Fibroblast of mammary gland (primary cell): ENCODE data around the gene PPY.

Source experiments
- DNase-seq: peaks from one replicate; pipeline ENCODE4 v3.0.0-alpha.2; 2010; ENCODE audit warnings: low read depth
- H3K4me3 ChIP-seq: 2 replicates; pipeline ENCODE4 v1.5.1; 2011; ENCODE audit warnings: low read depth, mild to moderate bottlenecking, low read length, moderate library complexity; ENCODE audit not compliant: control insufficient read depth
- CTCF ChIP-seq: conservative IDR thresholded peaks from 2 replicates; pipeline ENCODE4 v1.5.1; 2011; ENCODE audit warnings: low read depth, low read length, inconsistent platforms; ENCODE audit not compliant: control insufficient read depth, insufficient read depth

Gene PPY

GRCh38 chr17:43891851-43892646 lies 50.2 kb downstream of the PPY start:
- peak; percentile 15 for DNase-seq
- no peak for TF ChIP-seq CTCF
- H3K4me3 ChIP-seq = no peak overlapping the region
